ENCODE measurements around the gene MGAT5.
A peak's percentile ranks its signal among the peaks of the same experiment; 100 is the strongest.

Gene MGAT5, protein sequence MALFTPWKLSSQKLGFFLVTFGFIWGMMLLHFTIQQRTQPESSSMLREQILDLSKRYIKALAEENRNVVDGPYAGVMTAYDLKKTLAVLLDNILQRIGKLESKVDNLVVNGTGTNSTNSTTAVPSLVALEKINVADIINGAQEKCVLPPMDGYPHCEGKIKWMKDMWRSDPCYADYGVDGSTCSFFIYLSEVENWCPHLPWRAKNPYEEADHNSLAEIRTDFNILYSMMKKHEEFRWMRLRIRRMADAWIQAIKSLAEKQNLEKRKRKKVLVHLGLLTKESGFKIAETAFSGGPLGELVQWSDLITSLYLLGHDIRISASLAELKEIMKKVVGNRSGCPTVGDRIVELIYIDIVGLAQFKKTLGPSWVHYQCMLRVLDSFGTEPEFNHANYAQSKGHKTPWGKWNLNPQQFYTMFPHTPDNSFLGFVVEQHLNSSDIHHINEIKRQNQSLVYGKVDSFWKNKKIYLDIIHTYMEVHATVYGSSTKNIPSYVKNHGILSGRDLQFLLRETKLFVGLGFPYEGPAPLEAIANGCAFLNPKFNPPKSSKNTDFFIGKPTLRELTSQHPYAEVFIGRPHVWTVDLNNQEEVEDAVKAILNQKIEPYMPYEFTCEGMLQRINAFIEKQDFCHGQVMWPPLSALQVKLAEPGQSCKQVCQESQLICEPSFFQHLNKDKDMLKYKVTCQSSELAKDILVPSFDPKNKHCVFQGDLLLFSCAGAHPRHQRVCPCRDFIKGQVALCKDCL

GRCh38 chr2:134253804-134254203 lies at the start of gene MGAT5:
MGAT5 (plus strand) TSS chr2:134254072; CDS start chr2:134254404, 332 bp downstream.
- DNase-seq (ENCODE audit: low read depth, low spot score) = no peak
- H3K27ac ChIP-seq = no peak within 1 kb of the TSS

GRCh38 chr2:134205087-134205486 lies 48.8 kb upstream of the MGAT5 start:
- no peak overlapping the region for H3K27ac ChIP-seq
- no peak for DNase-seq (ENCODE audit: low read depth, low spot score)

- no peak for DNase-seq (ENCODE audit: low read depth, low spot score)
- H3K27ac ChIP-seq = no peak overlapping the region
Measured at GRCh38 chr2:134206031-134206430, 47.8 kb upstream of the MGAT5 start.

- DNase-seq (ENCODE audit: low read depth, low spot score) = no peak
- H3K27ac ChIP-seq = no peak overlapping the region
Measured at GRCh38 chr2:134206573-134206972, 47.3 kb upstream of the MGAT5 start.

- no peak for DNase-seq (ENCODE audit: low read depth, low spot score)
- no peak overlapping the region for H3K27ac ChIP-seq
Measured at GRCh38 chr2:134207589-134208209, 46.2 kb upstream of the MGAT5 start.

DNA sequence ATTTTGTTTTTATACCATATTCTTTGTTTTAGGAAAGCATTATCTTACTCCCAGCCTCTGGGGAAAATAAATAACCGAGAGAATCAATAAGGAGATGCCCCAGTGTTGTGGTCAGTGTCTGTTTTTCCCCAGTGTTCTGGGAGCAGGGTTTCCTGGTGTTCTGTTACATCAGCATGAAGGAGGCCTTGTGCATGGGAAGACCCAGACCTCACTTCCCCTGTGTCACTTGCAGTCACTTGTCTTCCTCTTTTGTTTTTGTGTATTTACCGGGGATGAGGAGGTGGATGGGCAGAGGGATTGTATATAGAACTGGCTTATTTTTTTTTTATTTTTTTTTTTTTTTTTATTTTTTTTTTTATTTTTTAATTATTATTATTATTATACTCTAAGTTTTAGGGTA lies 45.0 kb upstream of the MGAT5 start:
- no peak for DNase-seq (ENCODE audit: low read depth, low spot score)
- no peak overlapping the region for H3K27ac ChIP-seq

GRCh38 chr2:134212746-134213145 lies 41.1 kb upstream of the MGAT5 start:
- DNase-seq (ENCODE audit: low read depth, low spot score) = no peak
- H3K27ac ChIP-seq = no peak overlapping the region

- DNase-seq (ENCODE audit: low read depth, low spot score) = no peak
- H3K27ac ChIP-seq = peak overlapping the region; percentile 42
Measured at GRCh38 chr2:134216152-134216829, 37.6 kb upstream of the MGAT5 start.

GRCh38 chr2:134217351-134217750 lies 36.5 kb upstream of the MGAT5 start:
- no peak overlapping the region for H3K27ac ChIP-seq
- DNase-seq (ENCODE audit: low read depth, low spot score) = no peak

- H3K27ac ChIP-seq = no peak overlapping the region
- DNase-seq (ENCODE audit: low read depth, low spot score) = no peak
Measured at GRCh38 chr2:134217924-134218323, 35.9 kb upstream of the MGAT5 start.

DNA sequence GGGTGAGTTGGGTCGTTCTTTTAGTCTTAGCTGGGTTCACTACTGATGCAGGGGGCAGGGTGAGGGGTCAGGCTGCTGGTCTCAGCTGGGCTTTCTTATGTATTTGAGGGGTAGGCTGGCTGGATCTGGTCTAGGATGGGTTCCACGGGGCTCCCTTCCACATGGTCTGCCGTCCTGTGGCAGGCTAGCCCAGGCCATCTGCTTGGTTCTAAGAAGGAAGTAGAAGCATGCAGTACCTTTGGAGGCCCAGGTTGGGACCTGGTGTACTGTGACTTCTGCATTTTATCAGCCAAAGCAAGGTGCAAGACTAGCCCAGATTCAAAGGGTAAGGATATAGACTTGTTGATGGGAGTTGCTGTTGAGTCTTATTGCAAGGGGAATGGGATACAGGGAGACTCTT lies 35.5 kb upstream of the MGAT5 start:
- no peak overlapping the region for H3K27ac ChIP-seq
- DNase-seq (ENCODE audit: low read depth, low spot score) = no peak

GRCh38 chr2:134218930-134219658 lies 34.8 kb upstream of the MGAT5 start:
- no peak overlapping the region for H3K27ac ChIP-seq
- DNase-seq (ENCODE audit: low read depth, low spot score) = no peak

DNA sequence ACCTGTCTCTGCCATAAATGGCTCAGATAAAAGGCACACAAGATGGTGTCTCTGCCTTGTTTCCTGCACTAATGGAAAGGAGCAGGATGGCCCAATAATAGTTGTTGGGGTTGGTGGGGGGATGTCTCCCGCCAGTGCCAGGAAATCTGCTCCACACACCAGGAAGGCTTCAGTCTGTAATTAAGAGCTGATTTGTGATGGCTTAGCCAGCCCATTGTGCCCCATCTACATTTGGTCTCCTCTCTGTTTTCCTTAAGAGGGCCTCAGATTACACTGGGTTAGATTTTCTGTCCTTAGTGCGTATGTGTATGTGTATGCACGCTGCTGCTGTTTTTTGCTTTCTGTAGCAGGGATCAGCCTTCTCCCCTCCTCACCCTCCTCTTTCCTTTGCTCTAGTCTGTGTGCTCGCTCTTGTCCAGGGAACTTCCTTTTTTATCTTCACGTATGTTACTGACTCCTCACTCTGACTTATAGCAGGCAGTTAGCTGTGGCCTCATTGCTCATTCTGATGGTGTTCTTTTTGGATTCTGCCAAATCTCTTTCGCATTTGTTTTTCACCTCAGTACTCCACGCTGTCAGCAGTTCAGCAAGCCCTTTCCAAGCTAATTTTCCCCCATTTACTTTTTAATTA lies 33.4 kb upstream of the MGAT5 start:
- no peak overlapping the region for H3K27ac ChIP-seq
- no peak for DNase-seq (ENCODE audit: low read depth, low spot score)

GRCh38 chr2:134224005-134224404 lies 29.9 kb upstream of the MGAT5 start:
- H3K27ac ChIP-seq = no peak overlapping the region
- no peak for DNase-seq (ENCODE audit: low read depth, low spot score)

- no peak overlapping the region for H3K27ac ChIP-seq
- DNase-seq (ENCODE audit: low read depth, low spot score) = no peak
Measured at GRCh38 chr2:134225173-134225572, 28.7 kb upstream of the MGAT5 start.

GRCh38 chr2:134225841-134226240 lies 28.0 kb upstream of the MGAT5 start:
- H3K27ac ChIP-seq = no peak overlapping the region
- no peak for DNase-seq (ENCODE audit: low read depth, low spot score)

DNA sequence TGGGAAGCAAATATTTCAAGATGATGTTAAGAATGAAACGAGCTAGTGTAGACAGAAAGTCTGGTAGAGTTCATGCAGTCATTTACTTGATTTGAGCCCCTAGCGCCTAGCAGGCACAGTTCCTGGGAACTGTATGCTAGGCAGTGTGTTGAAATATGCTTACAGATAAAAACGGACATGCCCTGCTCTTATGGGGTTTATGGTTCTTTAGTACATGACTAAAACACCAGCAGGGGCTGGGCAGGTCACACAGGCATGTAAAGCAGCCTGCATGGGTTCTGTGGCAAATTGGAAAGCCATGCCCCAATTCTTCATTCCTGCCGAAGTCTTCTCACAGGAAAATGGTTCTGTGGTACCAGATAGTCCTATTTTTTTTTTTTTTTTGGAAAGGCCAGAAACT lies 27.3 kb upstream of the MGAT5 start:
- H3K27ac ChIP-seq = no peak overlapping the region
- DNase-seq (ENCODE audit: low read depth, low spot score) = no peak

- DNase-seq (ENCODE audit: low read depth, low spot score) = no peak
- no peak overlapping the region for H3K27ac ChIP-seq
Measured at GRCh38 chr2:134227666-134228065, 26.2 kb upstream of the MGAT5 start.

DNA sequence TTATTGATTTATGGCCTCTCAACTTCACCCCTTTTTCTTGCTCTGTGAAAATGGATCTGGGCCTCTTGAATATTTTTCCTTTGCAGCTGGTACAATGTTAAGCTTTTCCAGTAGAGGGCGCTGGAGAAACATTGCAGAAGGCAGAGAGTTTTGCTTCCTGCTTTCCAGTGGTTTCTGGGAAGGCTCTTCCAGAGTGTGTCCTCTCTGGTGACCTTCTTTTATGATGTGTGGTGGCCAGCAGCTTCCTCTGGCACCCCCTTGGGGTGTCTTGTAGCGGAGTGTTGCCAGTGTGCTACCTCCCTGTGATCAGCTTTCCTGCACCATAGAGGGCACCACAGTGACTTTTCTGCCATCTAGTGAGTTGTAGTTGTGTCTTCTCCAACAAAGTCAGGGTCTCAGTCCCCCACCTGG lies 25.4 kb upstream of the MGAT5 start:
- DNase-seq (ENCODE audit: low read depth, low spot score) = no peak
- no peak overlapping the region for H3K27ac ChIP-seq

GRCh38 chr2:134229540-134229939 lies 24.3 kb upstream of the MGAT5 start:
- H3K27ac ChIP-seq = no peak overlapping the region
- DNase-seq (ENCODE audit: low read depth, low spot score) = no peak
